GM08714 (cell line): ENCODE results near the gene ANKRD36B.
A peak's percentile ranks its signal among the peaks of the same experiment; 100 is the strongest.
"Not testable (repeated sequence)": the region's sequence is repeated elsewhere in the genome, so short reads cannot be mapped to it uniquely, and the experiment has no call there.

Source experiments
- H3K4me3 ChIP-seq: fragments of 200-500 bp; sonication (Bioruptor generic); 2 replicates; pipeline ENCODE4 v1.5.1; 2014; ENCODE audit warnings: mild to moderate bottlenecking, low read length, inconsistent platforms
- ZNF274 ChIP-seq: IDR thresholded peaks from 2 replicates; pipeline ENCODE4 v1.6.1; 2012; ENCODE audit warnings: mild to moderate bottlenecking, low read depth, low read length

Gene ANKRD36B

GRCh38 chr2:97589598-97590510 lies at the start of gene ANKRD36B:
Gene ANKRD36B (minus strand): TSS chr2:97589877. CDS start chr2:97589685, 192 bp downstream.
- peak within 1 kb of the TSS; percentile 97 for H3K4me3 ChIP-seq

GRCh38 chr2:97626049-97626430 lies 36.4 kb upstream of the ANKRD36B start:
- H3K4me3 ChIP-seq, result not testable (repeated sequence)

DNA sequence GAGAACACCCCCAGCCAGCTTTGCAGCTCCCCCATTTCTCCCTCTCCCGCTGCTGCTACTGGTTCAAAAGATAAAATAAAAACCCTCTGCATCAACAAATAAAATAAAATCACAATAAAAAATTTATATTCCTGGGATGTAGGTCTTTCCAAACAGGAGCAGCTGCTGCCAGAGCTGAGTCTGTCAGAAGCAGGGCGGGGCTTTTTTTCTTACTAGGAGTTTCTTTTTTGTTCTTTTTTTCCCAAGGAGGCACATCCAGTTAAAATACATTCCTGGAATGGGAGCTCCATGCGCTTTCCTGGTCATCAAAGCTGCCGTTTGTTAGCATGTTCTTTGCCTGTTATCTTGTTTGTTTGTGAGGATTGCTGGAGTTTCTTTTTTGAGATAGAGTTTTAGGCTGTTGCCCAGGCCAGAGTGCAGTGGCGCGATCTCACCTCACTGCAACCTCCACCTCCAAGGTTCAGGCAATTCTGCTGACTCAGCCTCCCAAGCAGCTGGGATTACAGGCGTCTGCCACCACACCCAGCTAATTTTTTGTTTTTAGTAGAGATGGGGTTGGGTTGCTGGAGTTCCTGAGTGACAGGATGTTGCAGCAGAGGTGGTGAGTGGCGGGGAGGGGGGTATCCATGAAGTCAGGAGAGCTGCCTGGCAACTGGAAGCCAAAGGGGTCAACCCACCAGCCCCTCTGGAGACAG lies 35.8 kb upstream of the ANKRD36B start:
- not testable (repeated sequence) for H3K4me3 ChIP-seq

DNA sequence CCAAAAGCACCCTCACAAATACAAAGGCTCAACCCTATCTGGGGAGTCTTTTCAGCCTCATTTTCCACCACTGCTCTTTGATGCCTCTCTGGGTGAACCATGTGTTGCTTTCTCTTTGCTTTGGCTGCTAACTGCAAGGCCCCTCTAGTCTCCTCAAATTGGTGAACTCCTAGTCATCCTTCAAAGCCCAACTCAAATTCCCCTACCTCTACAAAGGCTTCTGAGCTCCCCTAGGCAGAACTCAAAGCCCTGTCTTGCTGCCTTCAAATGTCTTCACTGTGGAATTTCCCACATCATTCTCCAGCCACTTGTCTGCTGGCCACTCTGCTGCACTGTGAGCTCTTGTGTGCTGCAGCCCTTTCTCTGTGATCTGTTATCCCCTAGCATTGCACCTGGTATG lies 33.3 kb upstream of the ANKRD36B start:
- H3K4me3 ChIP-seq, result not testable (repeated sequence)

DNA sequence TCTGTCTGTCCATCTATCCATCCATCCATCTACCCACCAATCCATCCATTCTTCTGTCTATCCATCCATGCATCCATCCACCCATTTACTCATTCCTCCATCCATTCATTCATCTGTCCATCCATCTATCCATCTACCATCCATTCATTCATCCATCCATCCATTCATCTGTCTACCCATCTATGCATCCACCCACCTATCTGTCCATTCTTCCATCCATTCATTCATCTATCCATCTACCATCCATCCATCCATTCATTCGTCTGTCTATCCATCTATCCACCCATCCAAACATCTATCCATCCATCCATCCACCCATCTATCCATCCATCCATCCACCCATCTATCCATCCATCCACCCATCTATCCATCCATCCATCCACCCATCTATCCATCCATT lies 30.8 kb upstream of the ANKRD36B start:
- H3K4me3 ChIP-seq, result not testable (repeated sequence)

GRCh38 chr2:97618939-97619827 lies 29.5 kb upstream of the ANKRD36B start:
- H3K4me3 ChIP-seq, result not testable (repeated sequence)

DNA sequence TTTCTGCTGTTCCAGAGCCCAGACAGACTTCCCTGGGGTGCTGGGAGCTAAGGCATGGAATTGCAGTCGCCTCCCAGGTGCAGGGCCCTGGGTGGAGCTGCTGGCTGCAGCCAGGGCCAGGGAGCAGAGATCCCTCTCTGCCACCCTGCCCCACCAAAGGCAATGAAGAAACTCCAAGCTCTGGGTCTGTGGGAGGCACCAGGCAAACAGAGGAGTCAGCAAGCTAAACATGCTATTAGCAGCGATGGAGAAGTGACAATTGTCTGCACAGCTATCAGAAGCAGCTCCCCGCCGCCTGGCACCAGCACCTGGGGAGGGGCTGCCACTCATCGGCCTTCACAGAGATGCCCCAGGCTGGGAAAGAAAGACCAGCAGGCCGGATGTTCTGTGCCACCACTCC lies 28.2 kb upstream of the ANKRD36B start:
- no peak overlapping the region for H3K4me3 ChIP-seq
- TF ChIP-seq ZNF274, result no peak

DNA sequence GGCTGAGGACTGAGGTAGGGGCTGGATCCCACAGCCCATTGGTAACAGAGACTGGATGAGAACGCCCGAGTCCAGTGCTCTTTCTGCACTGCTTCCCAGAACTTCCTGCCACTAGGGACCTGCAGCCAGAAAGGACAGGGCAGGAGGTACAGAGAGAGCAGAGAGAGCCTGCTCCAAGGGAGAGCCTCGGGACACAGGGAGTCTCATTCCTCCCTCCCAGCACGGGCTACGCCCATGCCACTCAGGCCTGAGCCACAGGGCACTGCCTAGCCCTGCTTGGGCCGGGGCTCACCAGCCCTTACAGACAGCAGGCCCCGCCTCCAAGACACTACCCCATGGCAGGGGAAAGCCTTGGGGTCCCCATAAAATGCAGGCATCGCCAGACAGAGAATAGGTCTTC lies 26.1 kb upstream of the ANKRD36B start:
- not testable (repeated sequence) for H3K4me3 ChIP-seq

DNA sequence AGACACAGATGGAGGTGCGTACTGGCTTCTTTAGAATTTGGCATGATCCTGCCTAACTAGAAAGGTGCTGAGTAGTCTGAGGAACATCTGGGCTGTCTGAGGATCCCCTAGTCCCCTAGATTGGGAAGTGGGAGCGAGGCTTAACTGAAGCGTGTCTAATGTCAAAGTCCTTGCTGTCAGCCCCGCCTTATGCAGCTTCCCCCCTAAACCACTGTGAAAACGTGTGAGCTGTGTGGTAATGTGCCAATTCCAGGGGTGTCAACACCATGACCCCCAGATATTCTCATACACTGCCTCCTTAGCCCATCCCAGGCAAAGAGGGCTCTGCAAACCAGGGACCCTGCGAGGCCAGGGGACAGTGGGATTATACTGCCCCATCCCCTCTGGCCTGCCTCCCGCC lies 22.2 kb upstream of the ANKRD36B start:
- H3K4me3 ChIP-seq, result not testable (repeated sequence)

DNA sequence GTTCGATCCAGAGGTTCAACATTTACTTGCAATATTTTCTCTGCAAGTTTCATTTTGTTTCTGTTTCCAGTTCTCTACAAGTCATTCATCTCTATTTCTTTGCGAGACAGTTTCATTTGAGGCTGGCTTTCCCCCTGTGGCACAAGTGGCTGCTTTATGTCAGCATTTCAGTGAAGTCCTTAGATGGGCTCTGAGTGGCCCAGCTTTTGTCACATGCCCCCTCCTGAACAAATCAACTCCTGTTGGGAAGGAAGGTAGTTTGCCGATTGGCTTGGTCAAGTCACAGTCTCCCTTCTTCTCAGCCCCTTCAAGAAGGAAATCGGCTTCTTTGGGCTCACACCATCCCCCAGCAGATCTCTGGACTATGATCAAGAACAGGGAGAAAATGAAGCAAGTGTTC lies 19.1 kb upstream of the ANKRD36B start:
- H3K4me3 ChIP-seq, result not testable (repeated sequence)

DNA sequence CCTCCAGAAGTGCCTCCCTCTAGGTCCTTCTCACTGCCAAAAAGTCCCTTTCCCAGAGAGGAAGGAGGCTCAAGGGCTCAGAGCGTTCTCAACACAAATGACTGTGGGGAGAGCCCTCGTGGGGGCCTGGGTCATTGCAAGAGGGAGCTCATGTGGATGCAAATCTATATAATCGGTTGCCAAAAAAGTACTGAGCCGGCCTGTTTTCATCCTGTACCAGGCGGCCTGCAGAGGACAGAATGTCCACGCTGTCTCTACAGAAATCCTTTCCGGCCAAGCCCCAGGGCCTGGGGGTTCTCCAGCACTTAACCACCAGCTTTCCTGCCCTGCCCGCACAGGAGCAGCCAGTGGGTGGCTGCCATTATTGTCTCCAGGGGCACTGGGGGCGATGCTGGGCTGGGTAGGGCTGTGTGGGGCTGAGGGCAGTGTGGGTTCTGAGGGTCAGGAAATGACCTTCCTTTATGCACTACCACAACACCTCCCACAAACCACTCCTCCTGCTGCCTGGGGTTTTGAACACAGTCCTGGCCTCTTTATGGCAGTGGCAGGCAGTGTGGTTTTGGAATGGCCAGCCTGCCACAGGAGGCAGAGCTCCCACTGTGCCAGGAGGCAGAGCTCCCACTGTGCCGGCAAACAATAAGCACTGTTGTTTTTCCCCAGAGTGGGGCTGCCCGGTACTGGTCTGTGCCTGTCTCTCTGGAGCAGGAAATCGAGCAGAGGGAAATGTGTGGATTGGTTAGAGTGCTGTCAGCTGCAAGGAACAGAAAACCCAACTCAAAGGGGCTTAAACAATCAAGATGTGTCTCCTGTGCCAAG lies 16.1 kb upstream of the ANKRD36B start:
- not testable (repeated sequence) for H3K4me3 ChIP-seq

DNA sequence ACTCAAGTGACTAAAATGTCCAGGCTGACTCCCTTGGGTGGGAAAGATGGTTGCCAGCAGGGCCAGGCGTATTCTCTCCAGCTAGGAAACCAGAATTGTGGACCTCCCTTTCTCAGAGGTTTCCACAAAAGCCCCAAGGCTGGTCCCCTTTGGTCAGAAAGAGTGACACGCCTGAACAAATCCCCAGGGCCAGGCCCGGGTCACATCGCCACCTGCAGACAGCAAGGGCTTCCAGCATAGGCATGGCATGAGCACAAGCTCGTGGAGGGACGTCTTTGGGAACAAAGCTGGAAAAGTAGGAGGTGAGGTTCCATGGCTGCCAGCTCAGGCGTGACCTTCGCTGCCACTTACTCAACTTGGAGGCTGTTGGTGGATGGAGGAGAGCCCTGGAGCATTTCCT lies 15.4 kb upstream of the ANKRD36B start:
- H3K4me3 ChIP-seq, result not testable (repeated sequence)

GRCh38 chr2:97601537-97601936 lies 11.9 kb upstream of the ANKRD36B start:
- not testable (repeated sequence) for H3K4me3 ChIP-seq

DNA sequence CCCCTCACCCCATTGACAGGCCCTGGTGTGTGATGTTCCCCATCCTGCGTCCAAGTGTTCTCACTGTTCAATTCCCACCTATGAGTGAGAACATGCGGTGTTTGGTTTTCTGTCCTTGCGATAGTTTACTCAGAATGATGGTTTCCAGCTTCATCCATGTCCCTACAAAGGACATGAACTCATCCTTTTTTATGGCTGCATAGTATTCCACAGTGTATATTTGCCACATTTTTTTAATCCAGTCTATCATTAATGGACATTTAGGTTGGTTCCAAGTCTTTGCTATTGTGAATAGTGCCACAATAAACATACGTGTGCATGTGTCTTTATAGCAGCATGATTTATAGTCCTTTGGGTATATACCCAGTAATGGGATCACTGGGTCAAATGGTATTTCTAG lies 6.5 kb upstream of the ANKRD36B start:
- not testable (repeated sequence) for H3K4me3 ChIP-seq

- not testable (repeated sequence) for H3K4me3 ChIP-seq
Measured at GRCh38 chr2:97593520-97593919, 3.8 kb upstream of the ANKRD36B start.

GRCh38 chr2:97590515-97591394 lies 1.1 kb upstream of the ANKRD36B start:
- peak overlapping the region; percentile 97; the same call in 1 of the 2 replicates for H3K4me3 ChIP-seq

GRCh38 chr2:97589257-97589597 lies 450 bp downstream of the ANKRD36B start:
- H3K4me3 ChIP-seq, result peak overlapping the region; percentile 89

DNA sequence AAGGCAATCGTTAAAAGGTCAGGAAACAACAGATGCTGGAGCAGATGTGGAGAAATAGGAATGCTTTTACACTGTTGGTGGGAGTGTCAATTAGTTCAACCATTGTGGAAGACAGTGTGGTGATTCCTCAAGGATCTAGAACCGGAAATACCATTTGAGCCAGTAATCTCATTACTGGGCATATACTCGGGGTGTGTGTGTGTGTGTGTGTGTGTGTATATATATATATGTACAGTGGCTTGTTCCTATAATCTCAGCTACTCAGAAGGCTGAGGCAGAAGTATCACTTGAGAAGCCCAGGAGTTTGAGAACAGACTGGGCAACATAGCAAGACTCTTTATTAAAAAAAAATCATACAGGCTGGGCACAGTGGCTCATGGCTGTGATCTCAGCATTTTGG lies 24.0 kb downstream of the ANKRD36B start:
- not testable (repeated sequence) for H3K4me3 ChIP-seq

DNA sequence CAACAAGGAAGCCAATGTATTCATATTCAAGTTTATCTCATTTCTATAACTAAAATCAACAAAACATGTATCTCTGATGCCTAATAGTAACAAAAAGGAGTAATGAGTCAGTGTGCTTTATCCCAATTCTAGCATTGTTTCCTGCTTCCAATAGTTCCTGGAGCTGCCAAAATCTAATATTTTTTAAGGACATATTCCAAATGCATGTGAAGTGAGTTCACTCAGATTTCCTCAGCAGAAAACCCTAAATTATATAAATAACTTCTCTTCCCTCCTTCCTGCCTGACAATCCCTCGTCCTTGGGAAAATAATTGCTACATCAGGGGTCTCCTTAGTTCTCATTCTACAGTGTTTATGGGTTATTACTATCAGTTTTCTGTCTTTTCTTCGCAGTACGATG lies 37.3 kb downstream of the ANKRD36B start:
- not testable (repeated sequence) for H3K4me3 ChIP-seq
